Measurements from ENCODE around the gene CD9.

Gene CD9

DNA sequence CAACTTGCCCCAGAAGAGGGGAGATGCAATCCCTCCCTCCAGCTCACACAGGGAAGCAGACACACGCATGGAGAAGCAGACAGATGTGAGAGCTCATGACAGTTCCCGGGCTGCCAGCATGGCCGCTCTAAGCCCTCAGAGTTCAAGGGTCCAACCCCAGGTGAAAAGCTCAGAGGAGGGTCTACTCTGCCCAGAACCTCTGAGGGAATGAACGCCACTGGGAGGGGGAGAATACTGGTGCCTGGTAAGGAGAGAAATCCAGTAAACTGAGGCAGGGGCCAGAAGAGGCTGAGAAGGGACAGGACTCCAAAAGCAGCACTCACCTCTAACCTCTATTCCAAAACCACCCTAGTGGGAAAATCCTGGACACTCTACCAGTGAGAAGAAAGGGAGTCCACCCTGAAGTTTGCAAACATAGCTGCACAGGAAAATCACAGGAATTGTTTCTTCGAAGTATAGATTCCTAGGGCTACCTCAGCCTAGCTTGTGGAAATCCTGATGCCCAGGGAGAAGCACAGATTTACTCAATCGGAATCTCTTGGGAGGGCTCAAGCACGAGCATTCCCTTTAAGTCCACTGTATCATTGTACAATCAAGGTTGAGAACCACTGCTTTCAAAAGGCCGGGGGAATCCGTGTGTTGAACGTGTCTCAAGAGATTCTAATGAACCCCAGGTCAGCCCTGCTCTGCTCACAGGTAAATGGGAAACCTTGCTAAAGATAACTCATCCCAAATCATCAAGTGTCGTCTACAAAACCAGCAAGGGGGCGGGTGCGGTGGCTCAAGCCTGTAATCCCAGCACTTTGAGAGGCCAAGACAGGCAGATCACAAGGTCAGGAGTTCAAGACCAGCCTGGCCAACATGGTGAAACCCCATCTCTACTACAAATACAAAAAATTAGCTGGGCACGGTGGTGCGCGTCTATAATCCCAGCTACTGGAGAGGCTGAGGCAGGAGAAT, 76.0 kb downstream of the CD9 start:
- no peak for DNase-seq (ENCODE audit: low read depth)

DNA sequence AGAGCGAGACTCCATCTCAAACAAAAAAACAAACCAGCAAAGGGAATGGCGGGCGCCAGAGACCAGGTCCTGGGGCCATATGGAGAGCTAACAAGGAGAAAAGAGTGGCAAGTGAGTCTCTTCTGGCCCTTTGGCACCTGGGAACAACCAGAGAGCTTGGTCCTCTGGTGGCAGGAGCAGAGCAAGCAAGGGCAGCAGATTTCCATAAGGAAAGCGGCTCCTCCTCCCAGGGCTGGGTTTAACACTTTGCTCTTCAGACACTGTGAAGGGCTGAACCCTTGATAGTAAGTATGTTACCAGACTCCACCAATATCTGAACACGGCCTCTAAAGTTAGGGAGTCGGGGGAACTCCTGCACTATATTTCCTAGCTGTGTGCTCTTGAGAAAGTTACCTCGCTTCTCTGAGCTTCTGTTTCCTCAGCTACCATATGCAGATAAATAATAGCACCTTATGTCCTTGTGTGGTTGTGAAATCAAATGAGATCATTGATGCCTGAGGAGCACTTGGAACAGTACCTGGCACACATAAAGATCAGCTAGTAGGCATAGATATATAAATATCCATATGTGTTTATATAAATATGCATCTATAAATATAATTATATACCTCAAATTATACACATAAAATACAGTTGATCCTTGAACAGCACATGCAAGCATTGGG, 76.9 kb downstream of the CD9 start:
- DNase-seq (ENCODE audit: low read depth) = no peak

DNA sequence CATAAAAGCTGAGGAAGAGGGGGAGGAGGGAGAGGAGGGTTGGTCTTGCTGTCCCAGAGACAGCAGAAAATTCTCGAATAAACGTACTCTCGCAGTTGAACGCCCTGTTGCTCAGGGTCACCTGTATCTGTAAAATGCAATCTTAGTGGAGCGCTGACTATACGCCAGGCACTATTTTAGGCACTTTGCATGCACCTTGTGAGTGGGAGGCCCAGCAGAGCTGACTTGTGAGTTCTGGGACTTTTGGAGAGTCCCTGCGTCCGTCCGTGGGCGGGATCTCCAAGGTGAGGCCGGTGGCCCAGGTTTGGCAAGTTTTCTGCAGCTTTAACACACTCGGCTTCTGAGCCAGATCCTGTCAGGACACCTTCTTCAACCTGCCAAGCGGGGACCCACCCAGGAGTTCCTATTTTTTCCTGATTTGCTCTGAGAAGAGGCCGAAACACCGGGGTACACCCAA, 77.8 kb downstream of the CD9 start:
- DNase-seq (ENCODE audit: low read depth) = no peak

DNA sequence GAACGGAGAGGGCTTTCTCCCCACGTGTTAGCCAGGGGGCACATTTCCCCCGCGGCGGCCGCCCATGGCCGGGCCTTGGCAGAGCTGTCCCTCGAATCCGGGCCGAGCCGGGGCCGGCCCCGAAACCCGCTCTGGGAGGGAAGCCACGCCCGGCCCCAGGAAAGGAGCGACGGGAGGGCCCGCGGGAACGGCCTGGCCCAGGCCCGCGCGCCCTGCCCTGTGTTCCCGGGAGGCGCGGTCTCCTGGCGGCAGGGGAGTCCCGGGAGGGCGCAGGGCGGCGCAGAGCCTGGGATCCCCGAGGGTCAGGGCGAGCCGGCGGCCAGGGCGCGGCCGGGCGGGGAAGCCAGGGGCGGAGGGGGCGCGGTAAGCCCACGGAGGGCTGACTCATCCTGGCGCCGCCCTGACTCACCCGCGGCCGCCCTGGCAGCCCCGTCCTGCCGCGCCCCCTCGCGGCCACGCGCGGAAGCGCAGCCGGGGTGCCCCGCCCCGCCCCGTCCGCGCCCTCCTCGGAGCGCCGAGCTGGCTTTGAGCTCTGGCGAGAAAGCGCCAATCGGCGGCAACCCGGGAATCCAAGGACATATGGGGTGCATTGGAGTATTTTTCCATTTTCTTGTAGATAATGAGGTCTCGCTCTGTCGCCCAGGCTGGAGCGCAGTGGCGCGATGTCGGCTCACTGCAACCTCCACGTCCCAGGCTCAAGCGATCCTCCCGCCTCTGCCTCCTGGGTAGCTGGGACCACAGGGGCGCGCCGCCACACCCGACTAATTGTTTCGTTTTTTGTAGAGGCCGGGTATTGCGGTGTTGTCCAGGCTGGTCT, 78.4 kb downstream of the CD9 start:
- DNase-seq (ENCODE audit: low read depth) = peak; percentile 75

DNA sequence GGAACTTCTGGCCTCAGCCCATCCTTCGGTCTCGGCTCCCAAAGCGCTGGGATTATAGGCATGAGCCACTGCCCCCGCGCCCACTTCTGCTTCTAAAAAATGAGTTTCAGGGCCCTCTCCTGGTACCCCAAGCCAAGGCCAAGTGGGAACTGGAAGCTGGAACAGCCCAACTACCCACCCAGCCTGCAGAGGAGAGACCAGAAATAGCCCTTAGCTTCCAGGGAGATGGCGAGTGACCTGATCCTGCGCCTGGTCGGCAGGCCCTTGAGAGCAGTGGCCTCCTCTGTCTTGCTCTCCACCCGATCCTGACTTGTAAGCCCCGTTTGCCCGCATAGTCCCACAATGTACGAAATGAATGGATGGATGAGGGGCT, 79.0 kb downstream of the CD9 start:
- DNase-seq (ENCODE audit: low read depth) = no peak

DNA sequence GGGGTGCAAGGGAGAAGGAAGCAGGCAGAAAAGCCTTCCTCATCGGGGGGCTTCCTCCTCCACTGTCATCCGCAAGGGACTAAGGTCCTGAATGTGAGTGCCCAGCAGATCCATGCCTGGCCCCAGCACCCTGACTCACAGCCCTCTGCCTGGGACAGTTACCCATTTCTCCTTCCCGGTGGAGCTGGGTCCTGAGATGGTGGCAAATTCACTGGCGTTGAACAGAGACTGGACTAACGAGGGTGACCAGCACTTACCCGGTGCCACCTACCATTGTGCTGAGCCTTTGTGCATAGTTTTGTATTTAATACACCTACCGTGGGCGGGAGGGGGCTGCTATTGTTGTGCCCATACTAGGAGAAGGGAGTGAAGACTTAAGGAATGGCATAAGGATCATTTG, 79.4 kb downstream of the CD9 start:
- DNase-seq (ENCODE audit: low read depth) = no peak

DNA sequence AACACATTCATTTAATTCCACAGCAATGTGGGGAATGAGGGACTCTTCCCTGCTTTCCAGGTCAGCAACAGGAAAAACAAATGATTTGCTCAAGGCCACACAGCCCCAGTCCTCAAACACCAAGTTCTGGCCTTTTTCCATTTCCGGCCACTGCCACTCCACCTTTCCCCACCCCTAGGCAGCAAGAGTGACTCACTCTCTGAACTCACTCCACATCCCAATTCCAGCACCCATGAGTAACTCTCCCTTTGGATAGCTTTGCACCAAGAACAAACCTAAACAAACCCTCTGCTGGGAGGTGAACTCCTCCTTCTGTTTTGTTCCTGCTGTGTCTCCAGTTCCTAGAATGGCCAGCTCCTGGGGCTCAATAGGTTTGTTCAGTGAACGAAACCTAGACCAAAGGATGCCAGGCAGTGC, 79.9 kb downstream of the CD9 start:
- peak; percentile 80 for DNase-seq (ENCODE audit: low read depth)

DNA sequence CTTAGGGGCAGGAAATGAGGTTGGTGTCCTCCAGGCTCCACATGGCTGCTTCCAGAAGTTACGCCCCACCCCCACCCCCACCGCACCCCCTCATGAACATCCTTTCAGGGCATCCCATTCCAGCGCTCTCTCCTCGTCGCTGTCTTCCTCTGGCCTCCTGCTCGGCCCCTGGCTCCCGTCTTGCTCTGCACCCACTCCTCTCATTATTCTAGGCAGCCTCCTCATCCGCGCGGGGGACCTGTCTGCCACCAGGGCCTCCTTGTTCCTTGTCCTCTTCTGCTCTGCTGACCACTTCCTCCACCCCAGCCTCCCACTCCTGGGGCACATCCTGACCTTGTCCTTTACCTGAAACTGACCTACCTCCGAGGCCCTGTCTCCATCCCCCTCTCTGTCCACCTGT, 80.5 kb downstream of the CD9 start:
- no peak for DNase-seq (ENCODE audit: low read depth)

DNA sequence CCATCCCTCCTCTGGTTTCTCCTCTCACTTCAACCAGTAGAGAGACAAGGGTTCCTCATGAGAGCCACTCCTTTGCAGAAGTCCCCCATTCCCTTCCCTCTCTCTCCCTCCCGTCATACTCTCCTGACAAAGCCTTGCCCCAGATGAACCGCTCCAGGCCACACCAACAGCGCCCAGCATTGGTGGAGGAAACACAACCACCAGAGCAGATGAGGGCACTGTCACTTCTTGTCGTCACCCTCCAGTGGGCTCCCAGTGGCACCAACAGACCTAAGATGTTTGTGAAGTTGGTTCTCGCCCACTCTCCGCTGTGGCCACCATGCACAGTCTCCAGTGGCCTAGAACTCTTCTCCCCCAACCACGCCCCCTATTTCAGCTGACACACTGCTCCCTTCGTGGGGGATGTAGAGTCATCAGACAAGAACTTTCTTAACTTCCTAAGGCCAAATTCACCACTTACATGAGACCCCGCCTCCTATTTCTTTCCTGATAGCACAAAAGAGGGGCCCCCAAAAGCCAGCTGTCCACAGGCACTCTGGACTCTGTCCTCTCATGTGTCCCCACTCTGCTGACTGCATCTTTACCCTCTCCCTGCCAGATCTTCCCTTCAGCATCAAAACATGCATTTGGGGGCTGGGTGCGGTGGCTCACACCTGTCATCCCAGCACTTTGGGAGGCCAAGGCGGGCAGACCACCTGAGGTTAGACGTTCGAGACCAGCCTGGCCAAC, 81.0 kb downstream of the CD9 start:
- peak; percentile 46 for DNase-seq (ENCODE audit: low read depth)

DNA sequence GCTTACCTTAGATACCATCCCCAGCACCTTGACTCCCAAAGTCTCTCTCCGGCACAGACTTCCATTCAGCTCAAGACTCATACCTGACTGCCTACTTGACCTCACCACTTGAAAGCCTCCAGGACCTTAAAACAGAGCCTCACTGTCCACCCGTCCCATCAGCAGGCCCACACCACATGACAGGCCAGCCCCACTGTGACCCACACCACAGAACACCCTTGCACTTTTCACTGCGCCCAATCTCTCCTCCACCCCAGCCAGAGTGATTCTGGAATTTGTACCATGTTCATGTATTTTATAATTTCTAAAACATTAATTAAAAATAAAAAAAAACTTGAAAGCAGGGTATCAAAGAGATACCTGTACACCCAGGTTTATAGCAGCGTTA, 82.2 kb downstream of the CD9 start:
- DNase-seq (ENCODE audit: low read depth) = no peak

DNA sequence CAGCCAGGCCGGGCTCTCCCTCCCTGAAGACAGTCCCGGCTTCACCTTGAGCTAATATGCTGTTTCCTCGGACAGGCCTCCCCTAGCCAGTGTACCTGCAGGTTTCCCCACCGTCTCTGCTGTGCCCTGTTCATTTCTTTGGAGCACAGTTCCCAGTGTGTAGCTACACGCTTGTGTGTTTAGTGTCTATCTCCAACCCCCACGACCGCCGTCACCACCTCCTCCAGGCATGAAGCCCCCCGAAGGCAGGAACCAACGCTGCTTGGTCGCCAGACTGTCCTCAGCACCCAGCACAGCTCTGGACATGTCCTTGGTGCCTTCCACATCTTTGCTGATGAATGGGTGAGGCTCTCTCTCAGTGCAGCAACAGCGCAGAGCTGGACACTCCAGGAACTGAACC, 84.1 kb downstream of the CD9 start:
- no peak for DNase-seq (ENCODE audit: low read depth)

DNA sequence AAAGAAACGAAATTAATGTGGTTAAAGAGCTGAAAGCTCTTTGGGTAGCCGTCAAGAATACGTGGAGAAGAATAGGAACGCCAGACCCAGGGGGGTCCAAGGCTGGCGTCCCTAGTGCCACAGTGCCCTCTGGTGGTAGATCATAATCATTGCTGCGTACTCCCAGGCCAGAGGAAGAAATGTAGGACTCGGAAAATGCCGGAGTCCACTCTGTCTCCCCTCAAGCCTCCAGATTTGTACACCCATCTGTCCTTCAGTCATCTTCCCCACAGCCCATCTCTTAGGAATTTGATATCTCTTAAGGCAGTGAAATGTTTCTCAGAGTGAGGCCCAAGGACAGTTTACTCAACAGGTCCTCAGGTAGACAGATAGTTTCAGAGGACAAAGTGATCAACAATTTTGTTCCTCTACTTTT, 84.9 kb downstream of the CD9 start:
- DNase-seq (ENCODE audit: low read depth) = peak; percentile 65

DNA sequence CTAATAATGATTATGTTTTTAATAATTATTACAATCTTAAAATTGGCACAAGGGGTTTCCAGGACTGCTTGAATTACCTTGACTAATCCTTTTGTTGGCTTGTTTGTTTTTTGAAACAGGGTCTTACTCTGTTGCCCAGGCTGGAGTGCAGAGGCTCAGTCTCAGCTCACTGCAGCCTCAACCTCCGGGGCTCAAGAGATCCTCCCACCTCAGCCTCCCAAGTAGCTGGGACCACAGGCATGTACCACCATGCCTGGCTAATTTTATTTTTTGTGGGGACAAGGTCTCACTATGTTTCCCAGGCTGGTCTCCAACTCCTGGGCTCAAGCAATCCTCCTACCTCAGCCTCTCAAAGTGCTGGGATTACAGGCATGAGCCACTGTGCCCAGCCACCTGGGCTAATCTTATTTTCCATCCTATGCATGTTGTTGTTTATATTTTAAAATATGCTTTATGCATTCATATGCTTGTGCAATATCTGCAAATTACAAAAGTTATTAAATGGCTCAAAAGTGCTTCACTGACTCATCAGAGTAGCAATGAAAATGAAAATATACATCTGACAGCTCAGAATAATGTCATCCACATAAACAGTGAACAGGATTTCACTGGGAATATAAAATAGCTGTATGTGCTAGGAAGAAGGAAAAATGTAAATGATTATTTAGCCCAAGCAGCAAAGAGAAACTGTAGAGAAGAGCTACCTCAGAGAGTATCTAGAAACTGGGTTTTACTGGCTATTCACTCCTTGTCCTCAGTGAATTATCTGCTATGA, 85.5 kb downstream of the CD9 start:
- peak; percentile 72 for DNase-seq (ENCODE audit: low read depth)
